Measurements from ENCODE around the gene RAMP2. TPM values are rescaled to one million over a fixed set of nuclear protein-coding genes. Genes with fewer than 3 reads are reported as not detected.
"Not testable (repeated sequence)": the region's sequence is repeated elsewhere in the genome, so short reads cannot be mapped to it uniquely, and the experiment has no call there.

The RAMP2 gene
- total and polyA plus RNA-seq, 4 donors = 43.8 to 101 (median 60.8) TPM

DNA sequence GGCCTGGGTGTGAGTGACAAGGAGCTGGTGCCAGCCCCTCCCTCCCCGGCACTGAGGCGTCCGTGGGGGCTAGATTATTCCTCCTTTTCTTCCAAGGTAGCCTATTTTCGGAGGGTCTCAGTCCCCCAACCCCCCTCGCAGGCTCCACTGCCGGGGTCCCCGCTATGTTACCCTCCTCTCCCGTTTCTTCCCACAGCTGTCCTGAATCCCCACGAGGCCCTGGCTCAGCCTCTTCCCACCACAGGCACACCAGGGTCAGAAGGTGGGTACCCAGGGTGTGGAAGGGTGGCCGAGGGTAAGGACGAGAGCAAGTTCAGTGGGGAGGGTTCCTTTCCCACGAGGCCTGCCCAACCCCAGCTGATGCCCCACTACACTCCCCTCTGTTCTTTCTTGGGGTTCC lies 611 bp downstream of the RAMP2 start:
- WGBS, 2 donors = 35 to 52% methylated on average over 12 of the region's 12 CpGs
- H3K27ac ChIP-seq (ENCODE audit: low read depth in 1 of 2, low read length in 1 of 2) = peak overlapping the region; percentile 65 to 86
- TF ChIP-seq, protein P1, sequence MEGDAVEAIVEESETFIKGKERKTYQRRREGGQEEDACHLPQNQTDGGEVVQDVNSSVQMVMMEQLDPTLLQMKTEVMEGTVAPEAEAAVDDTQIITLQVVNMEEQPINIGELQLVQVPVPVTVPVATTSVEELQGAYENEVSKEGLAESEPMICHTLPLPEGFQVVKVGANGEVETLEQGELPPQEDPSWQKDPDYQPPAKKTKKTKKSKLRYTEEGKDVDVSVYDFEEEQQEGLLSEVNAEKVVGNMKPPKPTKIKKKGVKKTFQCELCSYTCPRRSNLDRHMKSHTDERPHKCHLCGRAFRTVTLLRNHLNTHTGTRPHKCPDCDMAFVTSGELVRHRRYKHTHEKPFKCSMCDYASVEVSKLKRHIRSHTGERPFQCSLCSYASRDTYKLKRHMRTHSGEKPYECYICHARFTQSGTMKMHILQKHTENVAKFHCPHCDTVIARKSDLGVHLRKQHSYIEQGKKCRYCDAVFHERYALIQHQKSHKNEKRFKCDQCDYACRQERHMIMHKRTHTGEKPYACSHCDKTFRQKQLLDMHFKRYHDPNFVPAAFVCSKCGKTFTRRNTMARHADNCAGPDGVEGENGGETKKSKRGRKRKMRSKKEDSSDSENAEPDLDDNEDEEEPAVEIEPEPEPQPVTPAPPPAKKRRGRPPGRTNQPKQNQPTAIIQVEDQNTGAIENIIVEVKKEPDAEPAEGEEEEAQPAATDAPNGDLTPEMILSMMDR (IDR thresholded peaks at IDR 0.05; ENCODE audit: control extremely low read depth, extremely low read depth) = no peak
- H3K36me3 ChIP-seq (ENCODE audit: control insufficient read depth in 4 of 4, insufficient read depth in 4 of 4, low read length in 4 of 4) = no peaks in the 10 kb centered on the region
- peak overlapping the region in 1 of 2 donors; percentile 62 for H3K9ac ChIP-seq (ENCODE audit: insufficient read depth in 1 of 2, low read length in 2 of 2)
- peaks cover 0 to 27% (median 9%) of the 10 kb centered on the region in 5 donors for H3K4me1 ChIP-seq (ENCODE audit: control insufficient read depth in 5 of 5, insufficient read depth in 5 of 5, low read length in 5 of 5)
- peaks cover 0 to 2% (median 0%) of the 10 kb centered on the region in 4 donors for H3K9me3 ChIP-seq (ENCODE audit: control insufficient read depth in 4 of 4, insufficient read depth in 3 of 4, low read length in 3 of 4)
- no peaks in the 10 kb centered on the region for H3K27me3 ChIP-seq (ENCODE audit: control insufficient read depth in 3 of 3, insufficient read depth in 3 of 3, low read length in 2 of 3)
- ATAC-seq (ENCODE audit: insufficient read depth, low FRiP score) (no peak), DNase-seq (no peak)
- H3K4me3 ChIP-seq = peak overlapping the region; percentile 54

DNA sequence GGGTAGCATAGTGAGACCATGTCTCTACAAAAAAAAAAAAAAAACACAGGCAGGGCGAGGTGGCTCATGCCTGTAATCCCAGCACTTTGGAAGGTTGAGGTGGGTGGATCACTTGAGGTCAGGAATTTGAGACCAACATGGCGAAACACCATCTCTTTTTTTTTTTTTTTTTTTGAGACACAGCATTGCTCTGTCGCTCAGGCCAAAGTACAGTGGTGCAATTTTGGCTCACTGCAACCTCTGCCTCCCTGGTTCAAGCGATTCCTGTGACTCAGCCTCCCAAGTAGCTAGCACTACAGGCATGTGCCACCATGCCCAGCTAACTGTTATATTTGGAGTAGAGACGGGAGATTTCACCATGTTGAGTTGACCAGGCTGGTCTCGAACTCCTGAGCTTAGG lies 5.1 kb downstream of the RAMP2 start:
- H3K36me3 ChIP-seq (ENCODE audit: control insufficient read depth in 4 of 4, insufficient read depth in 4 of 4, low read length in 4 of 4) = no peaks in the 10 kb centered on the region
- WGBS, 2 donors = 87 to 89% methylated on average over 6 of the region's 6 CpGs

DNA sequence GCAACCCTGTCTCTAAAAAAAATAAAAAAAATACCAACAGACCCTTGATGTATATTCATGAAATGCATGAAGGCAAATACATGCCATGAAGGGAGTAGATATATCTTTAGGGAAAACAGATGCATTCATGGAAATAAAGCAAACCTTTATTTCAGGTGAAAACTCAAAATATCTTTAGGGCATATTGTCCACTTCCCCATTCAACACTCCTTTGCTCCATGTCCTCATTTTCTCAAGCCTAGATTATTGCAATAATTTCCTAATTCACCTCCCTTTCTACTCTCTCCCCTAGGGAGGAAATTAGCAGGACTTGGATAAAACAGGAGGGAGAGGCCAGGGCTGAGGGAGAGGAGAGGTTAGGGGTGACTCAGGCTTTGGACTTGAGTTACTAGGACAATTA lies 6.5 kb downstream of the RAMP2 start:
- Histone ChIP-seq H3K36me3 (ENCODE audit: control insufficient read depth in 4 of 4, insufficient read depth in 4 of 4, low read length in 4 of 4) (no peaks in the 10 kb centered on the region), H3K27ac (ENCODE audit: low read depth in 1 of 2, low read length in 1 of 2) (no peak overlapping the region), H3K9ac (ENCODE audit: insufficient read depth in 1 of 2, low read length in 2 of 2) (no peak overlapping the region), H3K4me3 (no peak overlapping the region), H3K27me3 (ENCODE audit: control insufficient read depth in 3 of 3, insufficient read depth in 3 of 3, low read length in 2 of 3) (no peaks in the 10 kb centered on the region), H3K9me3 (ENCODE audit: control insufficient read depth in 4 of 4, insufficient read depth in 3 of 4, low read length in 3 of 4) (no peaks in the 10 kb centered on the region), H3K4me1 (ENCODE audit: control insufficient read depth in 5 of 5, insufficient read depth in 5 of 5, low read length in 5 of 5) (peaks cover 0 to 7% (median 0%) of the 10 kb centered on the region in 5 donors)
- DNase-seq (no peak), ATAC-seq (ENCODE audit: insufficient read depth, low FRiP score) (no peak)
- TF ChIP-seq, protein P1 (IDR thresholded peaks at IDR 0.05; ENCODE audit: control extremely low read depth, extremely low read depth) = no peak

More for the DNA sequence above, 5.1 kb downstream of the RAMP2 start:
- Histone ChIP-seq H3K4me3 (no peak overlapping the region), H3K27ac (ENCODE audit: low read depth in 1 of 2, low read length in 1 of 2) (no peak overlapping the region), H3K4me1 (ENCODE audit: control insufficient read depth in 5 of 5, insufficient read depth in 5 of 5, low read length in 5 of 5) (peaks cover 0 to 16% (median 4%) of the 10 kb centered on the region in 5 donors), H3K9ac (ENCODE audit: insufficient read depth in 1 of 2, low read length in 2 of 2) (no peak overlapping the region), H3K9me3 (ENCODE audit: control insufficient read depth in 4 of 4, insufficient read depth in 3 of 4, low read length in 3 of 4) (peaks cover 0 to 2% (median 0%) of the 10 kb centered on the region in 4 donors), H3K27me3 (ENCODE audit: control insufficient read depth in 3 of 3, insufficient read depth in 3 of 3, low read length in 2 of 3) (no peaks in the 10 kb centered on the region)
- DNase-seq = no peak
- ATAC-seq (ENCODE audit: insufficient read depth, low FRiP score) = no peak
- TF ChIP-seq, protein P1 (IDR thresholded peaks at IDR 0.05; ENCODE audit: control extremely low read depth, extremely low read depth) = no peak

DNA sequence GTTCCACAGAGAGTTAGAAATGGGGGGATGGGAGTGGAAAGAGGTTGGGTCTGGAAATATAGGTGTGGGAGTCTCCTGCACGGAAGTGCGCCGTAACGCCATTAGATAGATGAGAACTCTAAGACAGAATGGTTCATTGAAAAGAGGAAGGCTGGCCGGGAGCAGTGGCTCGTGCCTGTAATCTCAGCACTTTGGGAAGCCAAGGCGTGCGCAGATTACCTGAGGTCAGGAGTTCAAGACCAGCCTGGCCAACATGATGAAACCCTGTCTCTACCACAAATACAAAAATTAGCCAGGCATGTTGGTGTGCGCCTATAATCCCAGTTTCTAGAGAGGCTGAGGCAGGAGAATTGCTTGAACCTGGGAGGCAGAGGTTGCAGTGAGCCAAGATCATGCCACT lies 7.0 kb downstream of the RAMP2 start:
- 72 to 78% methylated on average over 9 of the region's 9 CpGs for WGBS, 2 donors
- not testable (repeated sequence) for H3K36me3 ChIP-seq (ENCODE audit: control insufficient read depth in 4 of 4, insufficient read depth in 4 of 4, low read length in 4 of 4); H3K4me1 ChIP-seq (ENCODE audit: control insufficient read depth in 5 of 5, insufficient read depth in 5 of 5, low read length in 5 of 5); H3K27ac ChIP-seq (ENCODE audit: low read depth in 1 of 2, low read length in 1 of 2); H3K4me3 ChIP-seq; DNase-seq; ATAC-seq (ENCODE audit: insufficient read depth, low FRiP score); H3K27me3 ChIP-seq (ENCODE audit: control insufficient read depth in 3 of 3, insufficient read depth in 3 of 3, low read length in 2 of 3); H3K9ac ChIP-seq (ENCODE audit: insufficient read depth in 1 of 2, low read length in 2 of 2); H3K9me3 ChIP-seq (ENCODE audit: control insufficient read depth in 4 of 4, insufficient read depth in 3 of 4, low read length in 3 of 4)

DNA sequence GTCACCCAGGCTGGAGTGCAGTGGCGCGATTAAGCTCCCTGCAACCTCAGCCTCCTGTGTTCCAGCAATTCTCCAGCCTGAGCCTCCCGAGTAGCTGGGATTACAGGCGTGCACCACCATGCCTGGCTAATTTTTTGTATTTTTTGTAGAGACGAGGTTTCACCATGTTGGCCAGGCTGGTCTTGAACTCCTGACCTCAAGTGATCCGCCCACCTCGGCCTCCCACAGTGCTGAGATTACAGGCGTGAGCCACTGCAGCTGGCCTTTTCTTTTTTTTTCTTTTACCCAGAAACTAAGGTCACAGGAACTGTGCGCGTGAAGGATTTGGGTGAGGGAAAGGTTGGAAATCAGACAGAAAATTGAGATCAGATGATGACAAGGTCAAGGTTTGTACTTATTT lies 8.9 kb downstream of the RAMP2 start:
- 86 to 89% methylated on average over 10 of the region's 10 CpGs for WGBS, 2 donors
- not testable (repeated sequence) for H3K27ac ChIP-seq (ENCODE audit: low read depth in 1 of 2, low read length in 1 of 2); H3K36me3 ChIP-seq (ENCODE audit: control insufficient read depth in 4 of 4, insufficient read depth in 4 of 4, low read length in 4 of 4); H3K9me3 ChIP-seq (ENCODE audit: control insufficient read depth in 4 of 4, insufficient read depth in 3 of 4, low read length in 3 of 4); H3K4me3 ChIP-seq; ATAC-seq (ENCODE audit: insufficient read depth, low FRiP score); H3K27me3 ChIP-seq (ENCODE audit: control insufficient read depth in 3 of 3, insufficient read depth in 3 of 3, low read length in 2 of 3); DNase-seq; H3K9ac ChIP-seq (ENCODE audit: insufficient read depth in 1 of 2, low read length in 2 of 2)
- H3K4me1 ChIP-seq (ENCODE audit: control insufficient read depth in 5 of 5, insufficient read depth in 5 of 5, low read length in 5 of 5) = peaks cover 0 to 13% (median 4%) of the 10 kb centered on the region in 5 donors
